Urinary bladder (tissue), 4 donors: ENCODE data around the gene DTX3. TPM values are rescaled to one million over a fixed set of nuclear protein-coding genes. Genes with fewer than 3 reads are reported as not detected.
"Not testable (repeated sequence)": the region's sequence is repeated elsewhere in the genome, so short reads cannot be mapped to it uniquely, and the experiment has no call there.

Source experiments
- DNase-seq: peaks from one replicate; pipeline ENCODE4 v3.0.0-alpha.2; 2015; ENCODE audit errors: extremely low spot score
- H3K27ac ChIP-seq: one replicate; pipeline ENCODE4 v1.5.1; 2013; ENCODE audit warnings: low read depth, mild to moderate bottlenecking, moderate library complexity
- H3K36me3 ChIP-seq: one replicate; pipeline ENCODE4 v1.6.1; 2013; ENCODE audit warnings: mild to moderate bottlenecking, moderate library complexity; ENCODE audit not compliant: insufficient read depth
- H3K4me1 ChIP-seq: one replicate; pipeline ENCODE4 v1.6.1; 2013; ENCODE audit warnings: mild to moderate bottlenecking, moderate library complexity; ENCODE audit not compliant: insufficient read depth
- H3K4me3 ChIP-seq: one replicate; pipeline ENCODE4 v1.5.1; 2013; ENCODE audit warnings: low read depth, low read length
- WGBS: extraction: QIAGEN DNeasy Blood & Tissue Kit; methylation state at CpG from one replicate; pipeline ENCODE4 v1.1.7; 2013; 5-methylcytosine and 5-hydroxymethylcytosine counted together
- polyA plus RNA-seq: library from polyadenylated mRNA; stranded (reverse); fragments of 200-250 nt; gene quantifications from one replicate; pipeline ENCODE4 v1.2.3, GENCODE V29; 2013
- total RNA-seq: library from RNA; depleted of rRNA; stranded (reverse); fragments of >200 nt; gene quantifications from one replicate; pipeline ENCODE4 v1.2.3, GENCODE V29; 2014
- donor health status: healthy with polysubstance abuse.
- donor health status: healthy.

Gene DTX3
- total and polyA plus RNA-seq, 2 donors: 29.8 to 64.3 TPM

DNA sequence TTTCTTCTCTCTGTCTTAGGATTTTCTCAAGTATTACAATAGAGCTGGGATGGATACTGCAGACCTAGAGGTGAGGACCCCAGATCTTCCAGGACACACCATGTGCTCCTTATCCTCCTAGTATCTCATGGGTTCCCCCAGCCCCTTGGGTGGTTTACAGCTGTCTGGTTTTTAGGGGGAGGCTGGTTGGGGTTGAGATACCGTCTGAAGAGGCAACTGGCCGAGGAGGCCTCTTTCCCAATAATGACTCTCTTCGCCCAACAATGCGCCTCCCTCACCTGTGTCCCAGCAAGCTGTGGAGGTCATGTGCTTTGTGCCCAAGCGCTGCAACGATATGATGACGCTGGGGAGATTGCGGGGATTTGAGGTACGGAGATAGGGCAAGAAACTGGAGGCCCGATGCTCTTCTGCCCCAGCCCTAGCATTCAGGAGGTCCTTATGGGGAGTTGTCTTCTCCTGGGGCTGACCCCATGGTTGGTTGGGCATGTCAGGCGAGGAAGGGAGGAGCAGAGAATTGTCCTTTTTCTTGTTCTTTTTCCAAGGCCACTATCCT lies 10.4 kb downstream of the DTX3 start:
- H3K36me3 ChIP-seq: no peaks in the 10 kb centered on the region
- no peak for DNase-seq
- H3K4me1 ChIP-seq: no peaks in the 10 kb centered on the region
- 85% methylated on average over 11 of the region's 11 CpGs for WGBS
- no peak overlapping the region for H3K4me3 ChIP-seq
- H3K27ac ChIP-seq: no peak overlapping the region

DNA sequence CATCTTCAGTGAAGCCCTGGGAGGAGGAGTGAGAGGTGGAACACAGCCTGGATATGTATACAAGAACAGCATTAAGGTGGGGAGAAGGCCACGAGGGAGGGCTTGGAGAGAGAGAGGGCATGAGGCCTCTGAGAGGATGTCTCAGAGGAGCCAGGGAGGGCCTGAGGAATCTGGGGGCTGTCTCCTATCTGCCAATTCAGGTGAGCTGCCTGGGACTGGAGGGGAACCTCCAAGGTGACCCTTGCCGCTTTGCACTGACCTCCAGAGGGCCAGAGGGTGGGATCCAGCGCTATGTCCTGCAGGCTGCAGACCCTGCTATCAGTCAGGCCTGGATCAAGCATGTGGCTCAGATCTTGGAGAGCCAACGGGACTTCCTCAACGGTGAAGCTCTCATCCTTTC lies 11.0 kb downstream of the DTX3 start:
- Histone ChIP-seq H3K27ac (no peak overlapping the region), H3K4me1 (no peaks in the 10 kb centered on the region), H3K36me3 (no peaks in the 10 kb centered on the region), H3K4me3 (no peak overlapping the region)
- WGBS: 78% methylated on average over 5 of the region's 5 CpGs
- no peak for DNase-seq

DNA sequence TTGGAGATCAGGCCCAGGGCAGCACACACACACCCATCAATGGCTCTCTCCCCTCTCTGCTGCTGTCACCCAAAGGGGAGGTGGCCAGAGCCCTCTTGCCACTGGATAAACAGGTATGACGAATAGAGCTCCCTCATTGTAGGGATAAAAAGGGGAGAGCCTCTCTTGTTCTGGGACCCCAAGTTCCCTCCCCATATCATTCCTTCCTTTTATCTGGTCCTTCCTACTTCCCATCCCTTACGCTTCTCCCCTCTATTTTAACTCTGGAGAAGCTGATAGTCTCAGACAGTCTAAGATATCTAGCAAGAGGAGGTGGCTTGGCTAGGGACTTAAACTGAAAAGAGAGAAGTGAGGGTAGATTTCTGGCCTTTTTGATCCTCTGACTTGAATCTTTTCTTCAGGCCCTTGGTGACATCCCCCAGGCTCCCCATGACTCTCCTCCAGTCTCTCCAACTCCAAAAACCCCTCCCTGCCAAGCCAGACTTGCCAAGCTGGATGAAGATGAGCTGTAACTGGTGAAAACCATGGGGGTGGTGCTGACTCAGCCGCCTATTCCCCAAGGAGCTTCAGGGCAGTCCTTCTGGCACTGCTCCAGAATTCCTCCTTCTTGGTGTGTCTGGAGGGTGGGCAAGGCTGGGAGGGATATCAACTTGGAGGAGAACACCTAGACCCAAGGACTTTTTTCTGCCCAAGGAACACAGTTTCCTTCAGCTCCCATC lies 11.9 kb downstream of the DTX3 start:
- DNase-seq: no peak
- Histone ChIP-seq H3K36me3 (no peaks in the 10 kb centered on the region), H3K27ac (no peak overlapping the region), H3K4me3 (no peak overlapping the region), H3K4me1 (no peaks in the 10 kb centered on the region)
- 74% methylated on average over 3 of the region's 3 CpGs for WGBS

DNA sequence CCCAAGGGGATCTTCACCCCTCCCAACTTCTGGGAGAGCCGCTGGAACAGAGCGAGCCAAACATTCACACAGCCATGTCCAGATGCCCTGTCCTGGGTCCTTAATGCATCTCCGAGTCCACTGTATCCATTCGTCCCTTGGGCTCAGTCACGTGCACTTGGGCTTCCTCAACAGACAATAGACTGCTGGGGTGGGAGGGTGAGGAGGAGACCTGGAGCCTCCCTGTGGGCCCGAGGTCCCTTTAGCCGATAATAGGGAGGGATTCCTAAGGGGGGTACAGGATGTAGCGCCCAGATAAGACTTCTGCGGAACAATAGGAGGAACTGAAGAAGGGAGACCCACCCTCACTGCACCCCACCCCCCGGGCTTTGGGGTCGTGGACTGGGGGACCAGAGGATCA lies 13.3 kb downstream of the DTX3 start:
- no peak overlapping the region for H3K27ac ChIP-seq
- H3K4me1 ChIP-seq: no peaks in the 10 kb centered on the region
- no peaks in the 10 kb centered on the region for H3K36me3 ChIP-seq
- 57% methylated on average over 11 of the region's 11 CpGs for WGBS
- H3K4me3 ChIP-seq: no peak overlapping the region
- DNase-seq: no peak

DNA sequence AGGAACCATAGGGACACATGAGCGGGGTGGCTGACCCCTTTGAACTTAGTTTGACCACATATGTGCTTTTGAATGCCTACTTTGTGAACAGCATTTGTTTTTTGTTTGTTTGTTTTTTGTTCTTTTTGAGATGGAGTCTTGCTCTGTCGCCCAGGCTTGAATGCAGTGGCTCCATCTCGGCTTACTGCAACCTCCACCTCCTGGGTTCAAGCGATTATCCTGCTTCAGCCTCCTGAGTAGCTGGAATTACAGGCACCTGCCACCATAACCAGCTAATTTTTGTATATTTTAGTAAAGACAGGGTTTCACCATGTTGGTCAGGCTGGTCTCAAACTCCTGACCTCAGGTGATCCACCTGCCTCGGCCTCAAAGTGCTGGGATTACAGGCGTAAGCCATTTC lies 13.8 kb downstream of the DTX3 start:
- not testable (repeated sequence) for H3K36me3 ChIP-seq, H3K4me3 ChIP-seq, DNase-seq, H3K27ac ChIP-seq, H3K4me1 ChIP-seq
- 93% methylated on average over 6 of the region's 6 CpGs for WGBS

DNA sequence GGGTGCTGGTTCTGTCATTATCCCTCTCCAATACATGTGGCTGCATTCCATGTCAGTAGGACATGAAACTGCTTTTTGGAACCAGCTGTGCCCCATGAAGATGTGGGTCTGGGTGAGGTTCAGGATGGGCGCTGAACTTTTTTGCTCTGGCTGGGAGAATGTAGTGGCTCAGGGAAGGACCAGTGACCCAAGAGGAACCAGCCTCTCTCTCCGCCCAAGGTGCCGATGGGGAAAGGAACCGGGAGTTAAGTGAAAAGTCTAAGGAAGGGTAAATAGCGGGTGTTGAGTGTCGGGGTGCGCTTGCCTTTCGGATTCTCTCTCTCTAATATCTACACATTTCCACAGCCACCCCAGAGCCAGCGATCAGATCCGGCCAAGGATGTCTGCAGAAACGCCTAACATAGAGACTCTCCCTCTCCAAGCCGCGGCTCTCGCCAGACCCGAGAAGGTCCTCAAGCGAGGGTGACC lies 14.4 kb downstream of the DTX3 start:
- no peaks in the 10 kb centered on the region for H3K4me1 ChIP-seq
- WGBS: 70% methylated on average over 16 of the region's 16 CpGs
- DNase-seq: no peak
- no peaks in the 10 kb centered on the region for H3K36me3 ChIP-seq
- no peak overlapping the region for H3K4me3 ChIP-seq
- no peak overlapping the region for H3K27ac ChIP-seq

DNA sequence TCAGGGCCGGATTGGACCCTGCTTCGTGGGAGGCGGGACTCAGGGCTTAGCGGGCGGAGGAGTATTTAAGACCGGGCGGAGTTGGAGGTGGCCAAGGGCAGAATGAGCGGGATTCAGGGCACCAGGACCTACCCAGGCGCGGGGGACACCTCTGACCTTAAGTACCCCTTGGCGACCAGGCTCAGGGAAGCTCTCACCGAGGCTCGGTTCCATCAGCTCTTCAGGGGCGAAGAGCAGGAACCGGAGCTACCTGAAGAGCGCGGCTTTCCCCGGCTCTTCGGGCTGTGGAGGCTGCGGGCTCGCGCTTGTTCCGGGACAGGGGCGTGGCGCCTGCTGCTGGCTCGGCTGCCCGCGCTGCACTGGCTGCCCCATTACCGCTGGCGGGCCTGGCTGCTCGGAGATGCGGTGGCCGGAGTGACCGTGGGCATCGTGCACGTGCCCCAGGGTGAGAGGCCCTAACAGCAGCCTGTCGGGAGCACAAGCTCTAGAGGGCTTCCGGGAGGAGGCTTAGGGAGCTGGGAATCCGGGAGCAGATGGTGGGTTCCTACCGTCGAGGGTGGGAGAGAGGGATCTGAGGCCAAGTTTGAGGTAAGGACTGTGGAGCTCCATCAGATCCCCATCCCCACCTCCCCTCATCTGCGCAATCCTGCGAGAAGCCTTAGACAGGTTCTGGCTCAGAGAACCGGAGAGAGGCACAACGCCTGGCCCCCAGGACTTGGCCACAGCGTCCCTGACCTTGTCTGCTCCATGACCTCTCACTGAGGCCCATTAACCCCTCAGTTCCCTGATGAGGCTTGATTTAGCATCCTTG lies 15.0 kb downstream of the DTX3 start:
- no peaks in the 10 kb centered on the region for H3K4me1 ChIP-seq
- H3K36me3 ChIP-seq: no peaks in the 10 kb centered on the region
- no peak for DNase-seq
- no peak overlapping the region for H3K27ac ChIP-seq
- WGBS: 55% methylated on average over 46 of the region's 46 CpGs
- no peak overlapping the region for H3K4me3 ChIP-seq

DNA sequence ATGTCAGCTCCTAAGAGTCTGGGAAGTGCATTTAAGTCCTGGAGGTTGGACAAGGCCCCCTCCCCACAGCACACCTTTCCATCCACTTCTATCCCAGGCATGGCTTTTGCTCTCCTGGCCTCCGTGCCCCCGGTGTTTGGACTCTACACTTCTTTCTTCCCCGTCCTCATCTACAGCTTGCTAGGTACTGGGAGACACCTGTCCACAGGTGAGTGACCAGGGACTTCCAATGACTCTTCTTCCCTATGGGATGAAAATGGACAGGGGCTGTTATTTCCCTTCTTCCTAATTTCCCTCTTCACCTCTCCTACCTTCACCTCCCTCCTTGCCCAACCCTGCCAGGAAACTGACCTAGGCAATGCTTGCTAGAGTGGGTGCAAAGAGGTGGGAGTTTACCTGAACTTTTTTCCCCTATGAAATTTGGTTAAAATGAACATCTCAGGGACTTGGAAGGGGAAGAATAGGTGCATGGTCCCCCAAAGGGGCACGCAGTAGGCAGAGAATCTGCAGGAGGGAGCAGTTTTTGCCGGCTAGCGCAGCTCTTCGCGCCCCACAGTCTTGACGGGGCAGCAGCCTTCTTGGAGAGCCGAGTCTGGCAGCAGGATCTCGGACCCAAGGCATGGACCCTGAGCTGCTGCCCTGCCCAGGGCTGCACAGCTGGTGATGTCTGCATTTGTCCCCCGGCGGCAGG lies 15.8 kb downstream of the DTX3 start:
- WGBS: 60% methylated on average over 13 of the region's 13 CpGs
- DNase-seq: no peak
- H3K4me3 ChIP-seq: no peak overlapping the region
- H3K27ac ChIP-seq: no peak overlapping the region
- no peaks in the 10 kb centered on the region for H3K4me1 ChIP-seq
- H3K36me3 ChIP-seq: no peaks in the 10 kb centered on the region

DNA sequence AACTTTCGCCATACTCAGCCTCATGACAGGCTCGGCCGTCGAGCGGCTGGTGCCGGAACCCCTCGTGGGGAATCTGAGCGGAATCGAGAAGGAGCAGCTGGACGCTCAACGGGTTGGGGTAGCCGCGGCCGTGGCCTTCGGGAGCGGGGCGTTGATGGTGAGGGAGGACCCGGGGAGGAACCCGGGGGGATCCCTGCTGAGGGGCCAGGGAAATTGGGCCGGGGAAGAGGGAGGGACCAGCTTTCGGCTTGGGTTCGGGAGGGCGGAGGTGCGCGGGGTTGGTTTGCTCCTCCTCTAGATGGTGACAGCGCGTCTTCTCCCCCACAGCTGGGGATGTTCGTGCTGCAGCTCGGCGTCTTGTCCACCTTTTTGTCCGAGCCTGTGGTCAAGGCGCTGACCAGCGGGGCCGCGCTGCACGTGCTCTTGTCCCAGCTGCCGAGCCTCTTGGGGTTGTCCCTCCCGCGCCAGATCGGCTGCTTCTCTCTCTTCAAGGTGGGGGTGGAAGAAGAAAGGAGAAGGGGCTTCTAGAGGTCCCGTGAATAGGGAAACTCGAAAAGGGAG lies 16.4 kb downstream of the DTX3 start:
- Histone ChIP-seq H3K4me3 (peak overlapping the region; percentile 8), H3K27ac (no peak overlapping the region), H3K4me1 (no peaks in the 10 kb centered on the region), H3K36me3 (no peaks in the 10 kb centered on the region)
- DNase-seq: no peak
- WGBS: 24% methylated on average over 42 of the region's 42 CpGs

DNA sequence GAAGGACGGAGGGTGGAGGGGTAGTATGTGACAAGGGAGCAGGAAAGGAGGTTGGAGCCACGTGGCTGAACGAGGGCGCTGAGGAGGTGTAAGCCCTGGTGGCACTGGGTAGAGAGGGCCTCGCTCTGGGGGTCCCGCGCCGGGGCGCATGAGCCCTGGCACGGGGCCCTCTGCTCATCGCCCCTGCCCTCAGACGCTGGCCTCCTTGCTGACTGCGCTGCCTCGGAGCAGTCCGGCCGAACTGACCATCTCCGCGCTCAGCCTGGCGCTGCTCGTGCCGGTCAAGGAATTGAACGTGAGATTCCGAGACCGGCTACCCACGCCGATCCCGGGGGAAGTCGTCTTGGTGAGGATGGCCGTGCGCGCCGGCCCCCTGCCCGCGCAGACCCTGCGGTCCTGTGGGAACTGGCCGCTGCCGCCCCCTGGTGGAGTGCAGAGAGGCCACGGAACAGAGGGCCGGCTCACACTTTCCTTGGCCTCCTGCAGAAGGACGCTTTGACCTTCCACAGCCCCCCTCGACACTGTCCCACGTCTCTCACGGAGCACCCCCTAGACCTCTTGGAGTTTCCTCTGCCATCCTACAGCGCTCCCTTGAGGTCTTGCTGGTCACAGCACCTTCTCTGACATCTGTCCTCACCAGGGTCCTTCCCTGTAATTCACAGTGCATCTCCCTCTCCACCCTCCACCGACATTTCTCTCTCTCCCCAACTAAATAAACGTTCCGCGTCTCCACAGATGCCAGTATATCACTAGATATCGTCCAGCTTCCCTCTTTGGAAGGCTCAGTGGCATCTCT lies 17.1 kb downstream of the DTX3 start:
- Histone ChIP-seq H3K36me3 (no peaks in the 10 kb centered on the region), H3K4me1 (no peaks in the 10 kb centered on the region), H3K27ac (no peak overlapping the region), H3K4me3 (peak overlapping the region; percentile 8)
- WGBS: 5% methylated on average over 49 of the region's 49 CpGs
- DNase-seq: no peak

DNA sequence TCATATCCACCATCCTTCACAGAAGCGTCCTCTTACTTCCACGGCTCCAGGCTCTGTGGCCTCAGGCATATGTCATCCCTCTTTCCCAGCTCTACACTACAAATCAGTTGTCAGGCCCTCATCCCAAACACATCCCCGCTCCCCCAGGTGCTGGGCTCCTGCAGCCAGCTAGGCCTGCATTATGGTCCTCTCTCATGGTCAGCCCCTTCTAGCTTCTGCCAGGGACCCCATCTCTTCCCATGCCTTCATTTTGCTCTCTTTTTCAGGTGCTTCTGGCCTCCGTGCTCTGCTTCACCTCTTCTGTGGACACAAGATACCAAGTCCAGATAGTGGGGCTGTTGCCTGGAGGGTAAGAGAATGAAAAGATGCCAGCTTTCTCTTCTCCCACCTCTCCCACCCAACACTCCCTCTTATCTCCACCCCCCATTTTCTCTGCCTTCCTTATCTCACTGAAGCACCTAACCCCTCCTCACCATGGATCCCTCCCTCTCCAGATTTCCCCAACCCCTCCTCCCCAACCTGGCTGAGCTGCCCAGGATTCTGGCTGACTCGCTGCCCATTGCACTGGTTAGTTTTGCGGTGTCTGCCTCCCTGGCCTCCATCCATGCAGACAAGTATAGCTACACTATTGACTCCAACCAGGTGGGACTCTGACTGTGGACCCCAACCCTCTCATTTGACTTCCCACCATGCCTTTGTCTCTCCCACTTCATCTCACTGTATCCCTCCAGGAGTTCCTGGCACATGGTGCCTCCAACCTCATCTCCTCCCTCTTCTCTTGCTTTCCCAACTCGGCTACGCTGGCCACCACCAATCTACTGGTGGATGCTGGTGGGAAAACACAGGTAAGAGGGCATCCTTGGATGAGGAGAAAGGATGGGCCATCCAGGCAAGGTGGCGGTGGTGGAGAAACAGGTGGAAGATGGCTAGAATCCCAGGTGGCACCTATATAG lies 17.9 kb downstream of the DTX3 start:
- 82% methylated on average over 9 of the region's 9 CpGs for WGBS
- Histone ChIP-seq H3K36me3 (no peaks in the 10 kb centered on the region), H3K4me1 (no peaks in the 10 kb centered on the region), H3K4me3 (no peak overlapping the region), H3K27ac (no peak overlapping the region)
- DNase-seq: no peak

DNA sequence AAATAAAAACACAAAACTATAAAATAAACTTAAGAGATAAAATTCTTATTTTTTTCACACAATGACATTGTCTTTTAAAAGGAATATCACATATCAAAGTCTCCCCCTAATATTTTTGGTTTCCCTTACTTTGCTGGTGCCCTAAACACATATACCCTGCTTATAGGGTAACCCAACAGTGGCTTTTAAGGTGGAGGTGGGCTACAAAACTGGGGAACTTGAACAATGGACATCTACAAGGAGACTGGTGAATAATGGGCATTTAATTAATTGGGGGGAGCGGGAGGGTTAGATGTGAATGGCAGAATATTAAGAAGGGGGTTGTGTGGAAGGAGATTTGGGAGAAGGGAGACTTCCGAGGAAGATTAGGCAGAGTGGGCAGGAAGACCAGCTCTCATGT lies 18.8 kb downstream of the DTX3 start:
- H3K27ac ChIP-seq: no peak overlapping the region

More for the DNA sequence above, 18.8 kb downstream of the DTX3 start:
- Histone ChIP-seq H3K36me3 (no peaks in the 10 kb centered on the region), H3K4me1 (no peaks in the 10 kb centered on the region), H3K4me3 (no peak overlapping the region)
- WGBS: 77% methylated on average over 2 of the region's 2 CpGs
- DNase-seq: no peak
